ENCODE measurements around the gene ARHGAP9.
A peak's percentile ranks its signal among the peaks of the same experiment; 100 is the strongest.

ARHGAP9 gene

GRCh38 chr12:57465747-57466505 is 13.7 kb downstream of the ARHGAP9 start:
- no peak overlapping the region for H3K9ac ChIP-seq (ENCODE audit: low read depth, low read length)
- H3K27me3 ChIP-seq (ENCODE audit: control insufficient read depth, insufficient read depth, low read length): peaks cover 28% of the 10 kb centered on the region
- peaks cover 7% of the 10 kb centered on the region for H3K4me1 ChIP-seq (ENCODE audit: control insufficient read depth, insufficient read depth, low read length)
- no peak overlapping the region for H3K4me2 ChIP-seq (ENCODE audit: low read length)
- H3K4me3 ChIP-seq (ENCODE audit: low read length): no peak overlapping the region
- no peaks in the 10 kb centered on the region for H3K36me3 ChIP-seq (ENCODE audit: insufficient read depth, low read length)
- H3K9me3 ChIP-seq (replicated peaks; ENCODE audit: low read length): no peaks in the 10 kb centered on the region

- Histone ChIP-seq H3K4me2 (ENCODE audit: low read length) (no peak overlapping the region), H3K9me3 (replicated peaks; ENCODE audit: low read length) (no peaks in the 10 kb centered on the region), H3K27me3 (ENCODE audit: control insufficient read depth, insufficient read depth, low read length) (peaks cover 28% of the 10 kb centered on the region), H3K4me3 (ENCODE audit: low read length) (no peak overlapping the region), H3K36me3 (ENCODE audit: insufficient read depth, low read length) (no peaks in the 10 kb centered on the region), H3K9ac (ENCODE audit: low read depth, low read length) (no peak overlapping the region), H3K4me1 (ENCODE audit: control insufficient read depth, insufficient read depth, low read length) (peaks cover 14% of the 10 kb centered on the region)
Observed at GRCh38 chr12:57465030-57465746, 14.5 kb downstream of the ARHGAP9 start.

GRCh38 chr12:57464569-57464968 is 15.1 kb downstream of the ARHGAP9 start:
- Histone ChIP-seq H3K9me3 (replicated peaks; ENCODE audit: low read length) (no peaks in the 10 kb centered on the region), H3K36me3 (ENCODE audit: insufficient read depth, low read length) (no peaks in the 10 kb centered on the region), H3K4me3 (ENCODE audit: low read length) (no peak overlapping the region), H3K9ac (ENCODE audit: low read depth, low read length) (no peak overlapping the region), H3K27me3 (ENCODE audit: control insufficient read depth, insufficient read depth, low read length) (peaks cover 26% of the 10 kb centered on the region), H3K4me1 (ENCODE audit: control insufficient read depth, insufficient read depth, low read length) (peaks cover 14% of the 10 kb centered on the region), H3K4me2 (ENCODE audit: low read length) (no peak overlapping the region)

GRCh38 chr12:57462912-57463253 is 16.8 kb downstream of the ARHGAP9 start:
- Histone ChIP-seq H3K4me3 (ENCODE audit: low read length) (no peak overlapping the region), H3K9me3 (replicated peaks; ENCODE audit: low read length) (no peaks in the 10 kb centered on the region), H3K9ac (ENCODE audit: low read depth, low read length) (no peak overlapping the region), H3K27me3 (ENCODE audit: control insufficient read depth, insufficient read depth, low read length) (peaks cover 17% of the 10 kb centered on the region), H3K4me1 (ENCODE audit: control insufficient read depth, insufficient read depth, low read length) (peaks cover 22% of the 10 kb centered on the region), H3K4me2 (ENCODE audit: low read length) (peak overlapping the region; percentile 99), H3K36me3 (ENCODE audit: insufficient read depth, low read length) (no peaks in the 10 kb centered on the region)

- Histone ChIP-seq H3K4me3 (ENCODE audit: low read length) (peak overlapping the region; percentile 87), H3K4me1 (ENCODE audit: control insufficient read depth, insufficient read depth, low read length) (peaks cover 25% of the 10 kb centered on the region), H3K27me3 (ENCODE audit: control insufficient read depth, insufficient read depth, low read length) (peaks cover 12% of the 10 kb centered on the region), H3K4me2 (ENCODE audit: low read length) (peak overlapping the region; percentile 99), H3K9ac (ENCODE audit: low read depth, low read length) (peak overlapping the region; percentile 70), H3K36me3 (ENCODE audit: insufficient read depth, low read length) (no peaks in the 10 kb centered on the region), H3K9me3 (replicated peaks; ENCODE audit: low read length) (no peaks in the 10 kb centered on the region)
Observed at GRCh38 chr12:57462251-57462911, 17.3 kb downstream of the ARHGAP9 start.

- Histone ChIP-seq H3K4me3 (ENCODE audit: low read length) (peak overlapping the region; percentile 87), H3K4me1 (ENCODE audit: control insufficient read depth, insufficient read depth, low read length) (peaks cover 25% of the 10 kb centered on the region), H3K9ac (ENCODE audit: low read depth, low read length) (peak overlapping the region; percentile 70), H3K9me3 (replicated peaks; ENCODE audit: low read length) (no peaks in the 10 kb centered on the region), H3K27me3 (ENCODE audit: control insufficient read depth, insufficient read depth, low read length) (peaks cover 10% of the 10 kb centered on the region), H3K36me3 (ENCODE audit: insufficient read depth, low read length) (no peaks in the 10 kb centered on the region), H3K4me2 (ENCODE audit: low read length) (peak overlapping the region; percentile 99)
Observed at GRCh38 chr12:57461917-57462250, 17.8 kb downstream of the ARHGAP9 start.

GRCh38 chr12:57461276-57461916 is 18.3 kb downstream of the ARHGAP9 start:
- Histone ChIP-seq H3K36me3 (ENCODE audit: insufficient read depth, low read length) (no peaks in the 10 kb centered on the region), H3K4me2 (ENCODE audit: low read length) (peak overlapping the region; percentile 99), H3K4me3 (ENCODE audit: low read length) (peak overlapping the region; percentile 87), H3K9ac (ENCODE audit: low read depth, low read length) (peak overlapping the region; percentile 70), H3K9me3 (replicated peaks; ENCODE audit: low read length) (no peaks in the 10 kb centered on the region), H3K27me3 (ENCODE audit: control insufficient read depth, insufficient read depth, low read length) (peaks cover 10% of the 10 kb centered on the region), H3K4me1 (ENCODE audit: control insufficient read depth, insufficient read depth, low read length) (peaks cover 25% of the 10 kb centered on the region)

GRCh38 chr12:57460841-57461275 is 18.8 kb downstream of the ARHGAP9 start:
- H3K9me3 ChIP-seq (replicated peaks; ENCODE audit: low read length): no peaks in the 10 kb centered on the region
- H3K36me3 ChIP-seq (ENCODE audit: insufficient read depth, low read length): no peaks in the 10 kb centered on the region
- H3K27me3 ChIP-seq (ENCODE audit: control insufficient read depth, insufficient read depth, low read length): peaks cover 10% of the 10 kb centered on the region
- H3K9ac ChIP-seq (ENCODE audit: low read depth, low read length): peak overlapping the region; percentile 5
- H3K4me2 ChIP-seq (ENCODE audit: low read length): peak overlapping the region; percentile 99
- H3K4me1 ChIP-seq (ENCODE audit: control insufficient read depth, insufficient read depth, low read length): peaks cover 25% of the 10 kb centered on the region
- peak overlapping the region; percentile 87 for H3K4me3 ChIP-seq (ENCODE audit: low read length)

- peak overlapping the region; percentile 87 for H3K4me3 ChIP-seq (ENCODE audit: low read length)
Observed at GRCh38 chr12:57460468-57460784, 19.2 kb downstream of the ARHGAP9 start.

GRCh38 chr12:57459750-57460467 is 19.8 kb downstream of the ARHGAP9 start, which contains the start of gene GLI1:
GLI1 (plus strand) TSS chr12:57459785; CDS start chr12:57463692, 3,907 bp downstream.
- Histone ChIP-seq H3K9me3 (replicated peaks; ENCODE audit: low read length) (no peaks in the 10 kb centered on the region), H3K27me3 (ENCODE audit: control insufficient read depth, insufficient read depth, low read length) (peaks cover 2% of the 10 kb centered on the region), H3K4me1 (ENCODE audit: control insufficient read depth, insufficient read depth, low read length) (peaks cover 32% of the 10 kb centered on the region), H3K4me3 (ENCODE audit: low read length) (peak within 1 kb of the TSS; percentile 87), H3K9ac (ENCODE audit: low read depth, low read length) (peak within 1 kb of the TSS; percentile 77), H3K4me2 (ENCODE audit: low read length) (peak within 1 kb of the TSS; percentile 99), H3K36me3 (ENCODE audit: insufficient read depth, low read length) (no peaks in the 10 kb centered on the region)

More at GRCh38 chr12:57460468-57460784, 19.2 kb downstream of the ARHGAP9 start:
- H3K4me1 ChIP-seq (ENCODE audit: control insufficient read depth, insufficient read depth, low read length): peaks cover 27% of the 10 kb centered on the region
- H3K9me3 ChIP-seq (replicated peaks; ENCODE audit: low read length): no peaks in the 10 kb centered on the region
- H3K4me2 ChIP-seq (ENCODE audit: low read length): peak overlapping the region; percentile 99
- no peak overlapping the region for H3K9ac ChIP-seq (ENCODE audit: low read depth, low read length)
- H3K36me3 ChIP-seq (ENCODE audit: insufficient read depth, low read length): no peaks in the 10 kb centered on the region
- peaks cover 7% of the 10 kb centered on the region for H3K27me3 ChIP-seq (ENCODE audit: control insufficient read depth, insufficient read depth, low read length)

Data from skeletal muscle satellite cell (primary cell).